Fibroblast of skin of left quadriceps (primary cell): Measurements from ENCODE around the gene IFITM2.
"Not testable (repeated sequence)": the region's sequence is repeated elsewhere in the genome, so short reads cannot be mapped to it uniquely, and the experiment has no call there.

Experiments used
- DNase-seq, 2 experiments: peaks; one replicate each; pipeline ENCODE4 v3.0.0-alpha.2; 2013; ENCODE audit warnings: low read depth in 2 of 2

Gene IFITM2

DNA sequence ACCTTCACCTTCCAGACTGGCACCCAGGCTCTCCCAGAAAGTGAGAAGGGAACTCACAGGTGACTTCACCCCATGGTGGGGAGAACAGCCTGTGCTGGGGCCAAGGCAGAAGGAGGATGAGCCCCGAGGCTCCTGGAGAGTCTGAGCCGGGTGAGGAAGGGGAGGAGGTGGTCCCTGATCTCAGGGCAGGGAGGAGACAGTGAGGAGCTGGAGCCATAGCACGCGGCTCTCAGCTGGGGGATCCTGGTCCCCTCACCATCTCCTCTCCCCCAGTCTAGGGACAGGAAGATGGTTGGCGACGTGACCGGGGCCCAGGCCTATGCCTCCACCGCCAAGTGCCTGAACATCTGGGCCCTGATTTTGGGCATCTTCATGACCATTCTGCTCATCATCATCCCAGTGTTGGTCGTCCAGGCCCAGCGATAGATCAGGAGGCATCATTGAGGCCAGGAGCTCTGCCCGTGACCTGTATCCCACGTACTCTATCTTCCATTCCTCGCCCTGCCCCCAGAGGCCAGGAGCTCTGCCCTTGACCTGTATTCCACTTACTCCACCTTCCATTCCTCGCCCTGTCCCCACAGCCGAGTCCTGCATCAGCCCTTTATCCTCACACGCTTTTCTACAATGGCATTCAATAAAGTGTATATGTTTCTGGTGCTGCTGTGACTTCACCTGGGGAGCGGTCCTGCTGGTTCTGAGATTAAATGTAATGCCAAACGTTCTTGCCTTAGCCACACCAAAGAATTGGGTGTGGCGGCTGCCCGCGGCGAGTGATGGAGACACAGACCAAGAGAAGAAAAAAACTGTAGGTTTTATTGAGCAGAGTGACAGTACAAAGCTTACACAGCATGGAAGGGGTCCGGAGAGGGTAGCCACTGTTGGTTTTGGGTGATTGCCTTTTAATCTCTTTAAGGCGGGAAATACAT lies 1.4 kb downstream of the IFITM2 start:
- DNase-seq: not testable (repeated sequence)

DNA sequence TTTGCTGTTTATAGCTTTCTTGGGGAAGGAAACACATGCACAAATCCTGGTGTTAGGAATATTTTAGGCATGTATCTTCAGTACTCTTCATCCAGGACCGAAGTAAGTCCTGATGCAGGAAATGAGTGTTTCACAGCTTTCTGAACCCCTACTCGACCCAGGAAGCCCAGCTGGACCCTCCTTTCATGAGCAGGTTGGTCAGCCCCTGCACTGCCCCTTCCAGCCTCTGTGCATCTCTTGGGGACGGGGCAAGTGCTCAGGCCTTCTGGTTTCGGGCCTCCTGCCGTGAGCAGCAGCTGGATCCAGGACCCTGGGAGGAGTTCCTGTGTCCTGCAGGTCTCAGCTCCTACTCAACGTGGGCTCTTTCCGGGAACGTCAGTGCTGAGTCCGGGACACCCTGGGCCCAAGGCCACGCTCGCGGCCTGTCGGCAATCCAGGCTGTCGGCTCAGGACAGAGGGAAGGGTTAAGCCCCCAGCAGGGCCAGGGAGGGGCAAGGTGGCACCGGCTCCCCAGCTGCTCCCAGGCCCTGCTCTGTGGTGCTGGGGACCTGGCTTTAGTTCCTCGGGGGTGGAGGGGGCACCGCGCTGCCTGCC lies 2.5 kb downstream of the IFITM2 start:
- DNase-seq: not testable (repeated sequence)

DNA sequence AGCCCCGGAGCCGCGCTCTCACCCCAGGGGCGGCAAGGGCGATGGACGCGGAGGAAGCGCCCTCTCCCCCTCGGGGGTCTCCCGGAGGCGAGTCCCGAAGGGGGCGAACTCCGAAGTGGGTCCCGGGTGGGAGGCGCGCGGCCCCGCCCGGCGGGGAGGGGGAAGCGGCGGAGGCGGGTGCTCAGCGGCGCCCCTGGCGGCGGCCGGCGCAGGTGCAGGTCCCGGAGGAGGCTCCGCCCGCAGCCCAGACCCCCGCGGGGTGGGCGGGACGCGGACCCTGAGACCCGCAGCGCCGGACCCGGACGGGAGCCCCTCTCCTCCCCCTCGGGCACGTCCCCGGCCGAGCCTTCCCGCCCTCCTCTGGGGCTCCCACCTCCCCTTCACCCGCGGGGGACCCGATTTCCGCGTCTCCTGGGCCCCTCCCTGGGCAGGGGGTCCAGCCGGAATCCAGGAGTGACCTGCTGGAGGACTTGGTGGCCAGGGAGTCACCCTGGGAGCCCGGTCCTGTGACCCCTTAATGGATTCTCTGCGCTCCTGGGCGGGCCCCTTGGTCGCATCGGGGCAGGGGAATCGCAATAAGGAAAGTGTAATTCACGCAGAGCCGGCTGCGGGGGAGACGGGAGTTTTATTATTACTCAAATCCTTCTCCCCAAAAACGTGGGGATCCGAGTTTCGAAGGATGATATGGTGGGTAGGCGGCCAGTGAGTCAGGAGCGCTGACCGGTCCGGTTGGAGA lies 3.6 kb downstream of the IFITM2 start:
- DNase-seq: not testable (repeated sequence)

DNA sequence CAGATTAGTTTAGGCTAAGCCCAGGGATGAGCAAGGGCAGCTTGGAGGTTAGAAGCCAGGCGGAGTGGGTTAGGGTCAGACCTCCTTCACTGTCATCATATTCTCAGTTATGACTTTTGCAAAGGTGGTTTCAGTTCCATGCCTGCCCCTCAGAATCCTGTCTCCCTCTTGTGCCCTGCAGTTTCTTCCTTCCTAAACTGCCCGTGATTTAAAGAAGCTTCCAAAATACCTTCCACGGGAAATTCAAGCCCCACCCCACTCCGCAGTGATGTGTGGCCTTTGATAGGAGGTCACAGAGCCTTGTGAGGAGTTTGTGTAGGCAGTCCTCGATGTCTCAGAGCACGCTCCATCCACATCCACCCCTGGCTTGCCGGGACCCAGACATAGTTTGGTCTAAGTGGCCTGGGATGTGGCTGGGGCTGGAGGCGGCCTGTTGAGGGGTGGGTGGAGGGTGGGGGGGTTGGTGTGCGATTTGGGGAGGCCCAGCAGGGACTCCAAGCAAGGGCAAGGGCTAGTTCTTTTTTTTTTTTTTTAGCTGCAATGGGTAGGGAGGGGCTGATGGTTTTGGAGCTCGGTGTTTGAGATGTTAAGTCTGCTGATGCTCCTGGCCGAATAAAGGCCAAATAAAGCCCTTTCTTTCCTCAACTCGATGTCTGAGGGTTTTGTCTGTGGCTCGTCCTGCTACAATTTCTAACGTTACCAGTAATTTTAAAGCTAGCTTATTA lies 4.6 kb downstream of the IFITM2 start:
- DNase-seq: no peak

DNA sequence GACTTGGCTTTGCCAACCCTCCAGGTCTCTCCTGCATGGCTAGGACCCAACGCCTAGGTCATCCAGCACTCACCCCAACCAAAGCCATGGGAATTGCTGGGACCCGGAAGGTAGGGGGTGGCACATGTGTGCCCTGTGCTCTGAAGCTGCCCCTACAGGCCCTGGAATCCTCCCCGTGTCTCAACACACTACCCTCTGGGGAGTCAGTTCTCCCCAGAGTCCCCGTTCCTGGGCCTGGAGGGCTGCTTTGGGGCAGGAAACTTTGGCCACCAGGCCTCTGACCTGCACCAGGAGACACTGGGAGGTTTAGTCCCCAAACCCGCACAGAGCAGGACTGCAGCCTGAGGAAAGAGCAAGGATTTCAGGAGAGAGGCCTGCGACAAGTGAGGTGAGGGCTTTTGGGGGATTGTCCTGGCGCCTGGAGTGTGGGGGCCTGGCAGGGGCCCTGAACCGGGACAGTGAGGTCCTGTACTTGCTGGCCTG lies 5.7 kb downstream of the IFITM2 start:
- DNase-seq: no peak

DNA sequence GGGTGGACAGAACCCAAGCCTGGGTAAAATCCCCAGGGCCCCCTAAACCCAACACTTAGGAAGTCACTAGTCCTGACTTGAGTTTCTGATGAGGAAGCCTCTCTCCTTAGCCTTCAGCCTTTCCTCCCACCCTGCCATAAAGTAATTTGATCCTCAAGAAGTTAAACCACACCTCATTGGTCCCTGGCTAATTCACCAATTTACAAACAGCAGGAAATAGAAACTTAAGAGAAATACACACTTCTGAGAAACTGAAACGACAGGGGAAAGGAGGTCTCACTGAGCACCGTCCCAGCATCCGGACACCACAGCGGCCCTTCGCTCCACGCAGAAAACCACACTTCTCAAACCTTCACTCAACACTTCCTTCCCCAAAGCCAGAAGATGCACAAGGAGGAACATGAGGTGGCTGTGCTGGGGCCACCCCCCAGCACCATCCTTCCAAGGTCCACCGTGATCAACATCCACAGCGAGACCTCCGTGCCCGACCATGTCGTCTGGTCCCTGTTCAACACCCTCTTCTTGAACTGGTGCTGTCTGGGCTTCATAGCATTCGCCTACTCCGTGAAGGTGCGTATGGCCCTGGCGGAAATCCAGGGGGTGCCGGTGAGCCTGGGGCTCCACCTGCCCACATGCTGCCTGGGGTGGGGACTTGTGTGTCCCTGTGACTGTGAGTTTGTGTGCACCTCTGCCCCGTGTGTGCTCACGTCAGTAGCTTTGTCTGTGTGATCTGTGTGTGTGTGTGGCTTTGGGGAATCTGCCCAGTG lies 6.4 kb downstream of the IFITM2 start, which contains the start of gene IFITM1:
IFITM1 (plus strand) TSS at position 254 of the 767 bp plus-strand sequence; CDS start at position 385, 131 bp downstream.
- peak; percentile 52 to 55 for DNase-seq

DNA sequence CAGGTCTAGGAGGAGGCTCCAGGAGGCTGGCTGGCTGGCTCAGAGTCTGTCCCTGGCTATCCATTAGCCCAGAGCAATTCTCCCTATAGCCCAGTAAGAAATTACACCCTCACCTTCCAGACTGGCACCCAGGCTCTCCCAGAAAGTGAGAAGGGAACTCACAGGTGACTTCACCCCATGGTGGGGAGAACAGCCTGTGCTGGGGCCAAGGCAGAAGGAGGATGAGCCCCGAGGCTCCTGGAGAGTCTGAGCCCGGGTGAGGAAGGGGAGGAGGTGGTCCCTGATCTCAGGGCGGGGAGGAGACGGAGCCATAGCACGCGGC lies 6.9 kb downstream of the IFITM2 start:
- DNase-seq: not testable (repeated sequence)

DNA sequence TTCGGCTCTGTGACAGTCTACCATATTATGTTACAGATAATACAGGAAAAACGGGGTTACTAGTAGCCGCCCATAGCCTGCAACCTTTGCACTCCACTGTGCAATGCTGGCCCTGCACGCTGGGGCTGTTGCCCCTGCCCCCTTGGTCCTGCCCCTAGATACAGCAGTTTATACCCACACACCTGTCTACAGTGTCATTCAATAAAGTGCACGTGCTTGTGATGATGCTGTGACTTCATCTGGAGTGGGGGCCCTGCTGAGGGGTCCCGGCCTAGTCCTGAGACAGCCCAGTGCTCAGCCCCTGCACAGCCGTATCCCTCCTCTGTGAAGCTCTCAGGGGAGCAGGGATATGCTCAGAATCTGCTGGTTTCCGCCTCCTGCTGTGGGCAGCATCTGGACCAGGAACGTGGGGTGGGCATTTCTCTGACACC lies 7.5 kb downstream of the IFITM2 start:
- no peak for DNase-seq

DNA sequence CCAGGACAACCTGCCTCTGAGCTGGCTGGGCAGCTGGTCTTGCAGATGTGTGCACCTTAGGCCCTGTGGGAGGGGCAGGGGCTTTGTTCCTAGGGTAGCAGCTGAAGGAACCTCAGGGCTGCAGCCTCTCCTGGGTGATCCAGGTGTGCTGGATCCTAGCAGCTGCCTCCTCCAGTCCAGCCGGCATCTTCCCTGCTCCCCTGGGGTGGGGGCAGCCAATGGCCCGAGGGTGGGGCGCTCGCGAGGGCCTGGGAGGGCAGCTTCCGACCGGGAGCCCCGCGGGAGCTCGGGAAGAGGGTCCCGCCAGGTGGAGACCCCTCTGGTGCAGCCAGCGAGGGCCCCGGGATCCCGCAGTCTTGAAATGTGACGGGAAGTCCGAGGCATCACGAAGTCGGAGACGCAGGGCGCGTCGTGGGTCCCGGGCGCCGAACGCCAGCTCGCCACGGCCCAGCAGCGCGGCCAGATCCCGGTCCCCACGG lies 7.9 kb downstream of the IFITM2 start:
- DNase-seq: no peak

DNA sequence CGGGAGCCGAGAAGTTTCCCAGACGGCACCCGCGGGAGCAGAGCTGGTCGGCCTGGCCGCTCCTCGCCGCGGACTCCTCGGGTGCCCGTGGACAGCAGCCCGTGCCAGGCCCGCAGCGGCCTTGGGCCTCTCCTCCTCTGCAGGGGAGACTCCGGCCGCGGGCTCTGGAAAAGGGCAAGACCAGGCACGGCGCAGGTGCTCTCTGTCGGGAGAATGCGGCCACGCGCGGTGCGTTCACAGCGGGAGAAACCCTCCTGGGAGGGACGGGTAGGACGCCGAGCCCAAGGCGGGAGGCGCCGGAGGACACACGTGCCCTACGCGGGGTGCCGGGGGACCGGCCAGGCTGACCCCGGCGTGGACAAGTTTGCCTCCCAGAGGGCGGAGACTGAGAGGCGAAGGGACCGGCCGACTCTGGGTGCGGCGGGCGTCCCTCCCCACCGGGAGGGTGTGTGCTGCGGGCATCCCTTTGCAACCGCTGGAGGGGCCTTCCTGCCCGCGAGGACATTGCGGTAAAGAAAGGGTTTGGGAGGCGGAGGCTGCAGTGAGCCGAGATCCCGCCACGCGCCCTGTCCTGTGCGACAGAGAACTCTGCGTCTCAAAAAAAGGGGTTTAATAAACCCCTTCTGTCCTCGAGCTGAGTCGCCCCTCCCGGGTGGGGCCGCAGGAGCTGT lies 8.6 kb downstream of the IFITM2 start:
- no peak for DNase-seq

DNA sequence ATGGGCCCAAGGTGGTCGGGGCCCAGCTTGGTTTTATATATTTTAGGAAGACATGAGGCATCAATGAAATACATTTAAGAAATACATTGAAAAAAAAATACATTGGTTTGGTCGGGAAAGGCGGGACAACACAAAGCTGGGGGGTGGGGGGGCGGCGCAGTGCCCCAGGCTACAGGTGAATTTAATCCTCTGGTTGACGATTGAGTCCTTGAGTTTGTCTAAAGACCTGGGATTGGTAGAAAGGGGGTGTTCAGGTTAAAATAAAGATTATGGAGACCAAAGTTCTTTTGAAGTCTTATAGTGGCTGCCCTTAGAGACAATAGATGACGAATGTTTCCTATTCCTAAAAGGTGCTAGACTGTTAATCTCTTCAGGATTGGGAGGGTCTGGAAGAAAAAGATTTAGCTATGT lies 9.3 kb downstream of the IFITM2 start:
- no peak for DNase-seq

DNA sequence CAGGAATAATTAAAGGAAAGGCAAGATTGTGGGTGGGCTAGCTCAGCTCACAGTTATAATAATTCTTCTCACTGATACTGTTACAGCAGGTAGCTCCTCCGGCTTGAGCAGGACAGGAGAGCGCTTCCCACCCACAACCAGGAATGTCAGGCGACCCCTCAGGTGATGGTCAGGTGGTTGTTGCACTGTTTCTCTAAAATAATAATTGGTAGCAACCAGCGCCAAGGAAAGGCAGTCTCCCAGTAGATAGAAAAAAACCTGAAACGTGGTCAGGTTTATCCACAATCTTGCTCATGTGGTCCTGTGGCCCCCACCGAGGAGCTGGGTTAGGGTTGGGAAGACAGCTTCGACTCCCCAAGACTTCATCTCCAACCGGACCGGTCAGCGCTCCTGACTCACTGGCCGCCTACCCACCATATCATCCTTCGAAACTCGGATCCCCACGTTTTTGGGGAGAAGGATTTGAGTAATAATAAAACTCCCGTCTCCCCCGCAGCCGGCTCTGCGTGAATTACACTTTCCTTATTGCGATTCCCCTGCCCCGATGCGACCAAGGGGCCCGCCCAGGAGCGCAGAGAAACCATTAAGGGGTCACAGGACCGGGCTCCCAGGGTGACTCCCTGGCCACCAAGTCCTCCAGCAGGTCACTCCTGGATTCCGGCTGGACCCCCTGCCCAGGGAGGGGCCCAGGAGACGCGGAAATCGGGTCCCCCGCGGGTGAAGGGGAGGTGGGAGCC lies 10.2 kb downstream of the IFITM2 start:
- not testable (repeated sequence) for DNase-seq

DNA sequence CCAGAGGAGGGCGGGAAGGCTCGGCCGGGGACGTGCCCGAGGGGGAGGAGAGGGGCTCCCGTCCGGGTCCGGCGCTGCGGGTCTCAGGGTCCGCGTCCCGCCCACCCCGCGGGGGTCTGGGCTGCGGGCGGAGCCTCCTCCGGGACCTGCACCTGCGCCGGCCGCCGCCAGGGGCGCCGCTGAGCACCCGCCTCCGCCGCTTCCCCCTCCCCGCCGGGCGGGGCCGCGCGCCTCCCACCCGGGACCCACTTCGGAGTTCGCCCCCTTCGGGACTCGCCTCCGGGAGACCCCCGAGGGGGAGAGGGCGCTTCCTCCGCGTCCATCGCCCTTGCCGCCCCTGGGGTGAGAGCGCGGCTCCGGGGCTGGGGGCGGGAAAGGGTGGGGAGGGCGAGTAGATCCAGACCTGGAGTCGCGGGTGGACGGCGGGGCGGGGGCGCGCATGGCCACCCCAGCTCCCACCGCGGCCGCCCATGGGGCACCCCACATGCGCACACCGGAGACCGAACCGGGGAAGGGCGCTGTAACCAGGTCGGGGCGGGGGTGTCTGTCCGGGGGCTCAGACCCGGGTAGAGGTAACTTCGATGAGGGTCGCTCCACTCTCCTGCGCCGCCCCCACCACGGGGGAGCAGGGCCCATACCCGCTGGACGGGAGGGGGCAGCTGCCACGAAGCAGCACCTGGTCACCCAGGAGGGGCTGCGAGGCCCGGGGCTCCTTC lies 10.9 kb downstream of the IFITM2 start:
- not testable (repeated sequence) for DNase-seq

DNA sequence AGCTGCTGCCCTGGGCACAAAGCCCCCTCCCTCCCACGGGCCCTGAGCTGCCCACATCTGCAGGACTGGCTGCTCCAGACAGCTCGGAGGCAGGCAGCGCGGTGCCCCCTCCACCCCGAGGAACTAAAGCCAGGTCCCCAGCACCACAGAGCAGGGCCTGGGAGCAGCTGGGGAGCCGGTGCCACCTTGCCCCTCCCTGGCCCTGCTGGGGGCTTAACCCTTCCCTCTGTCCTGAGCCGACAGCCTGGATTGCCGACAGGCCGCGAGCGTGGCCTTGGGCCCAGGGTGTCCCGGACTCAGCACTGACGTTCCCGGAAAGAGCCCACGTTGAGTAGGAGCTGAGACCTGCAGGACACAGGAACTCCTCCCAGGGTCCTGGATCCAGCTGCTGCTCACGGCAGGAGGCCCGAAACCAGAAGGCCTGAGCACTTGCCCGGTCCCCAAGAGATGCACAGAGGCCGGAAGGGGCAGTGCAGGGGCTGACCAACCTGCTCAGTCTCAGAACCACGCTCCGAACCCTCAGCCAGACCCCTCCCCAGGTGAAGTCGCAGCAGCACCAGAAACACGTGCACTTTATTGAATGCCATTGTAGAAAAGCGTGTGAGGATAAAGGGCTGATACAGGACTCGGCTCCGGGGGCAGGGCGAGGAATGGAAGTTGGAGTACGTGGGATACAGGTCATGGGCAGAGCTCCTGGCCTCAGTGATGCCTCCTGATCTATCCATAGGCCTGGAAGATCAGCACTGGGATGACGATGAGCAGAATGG lies 11.7 kb downstream of the IFITM2 start:
- not testable (repeated sequence) for DNase-seq

DNA sequence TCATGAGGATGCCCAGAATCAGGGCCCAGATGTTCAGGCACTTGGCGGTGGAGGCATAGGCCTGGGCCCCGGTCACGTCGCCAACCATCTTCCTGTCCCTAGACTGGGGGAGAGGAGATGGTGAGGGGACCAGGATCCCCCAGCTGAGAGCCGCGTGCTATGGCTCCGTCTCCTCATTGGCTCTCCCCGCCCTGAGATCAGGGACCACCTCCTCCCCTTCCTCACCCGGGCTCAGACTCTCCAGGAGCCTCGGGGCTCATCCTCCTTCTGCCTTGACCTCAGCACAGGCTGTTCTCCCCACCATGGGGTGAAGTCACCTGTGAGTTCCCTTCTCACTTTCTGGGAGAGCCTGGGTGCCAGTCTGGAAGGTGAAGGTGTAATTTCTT lies 12.3 kb downstream of the IFITM2 start:
- not testable (repeated sequence) for DNase-seq

DNA sequence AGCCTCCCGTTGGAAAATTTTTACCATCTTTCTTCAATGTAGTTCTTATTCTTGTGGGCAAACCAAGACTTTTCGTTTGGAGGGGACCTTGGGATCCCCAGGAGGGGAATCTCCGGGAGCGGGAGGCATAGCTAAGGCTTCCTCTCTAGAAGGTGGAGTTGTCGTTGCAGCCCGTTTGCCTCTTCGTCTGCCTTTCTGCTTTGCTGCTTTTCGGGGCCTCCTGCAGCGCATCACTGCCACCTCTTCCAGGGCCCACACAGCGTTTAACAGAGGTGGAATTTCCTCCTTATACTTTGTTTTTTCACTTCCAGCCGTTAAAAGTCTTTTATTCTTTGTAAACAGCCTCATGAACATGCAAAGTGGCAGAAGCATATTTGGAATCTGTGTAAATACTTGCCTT lies 16.5 kb downstream of the IFITM2 start:
- DNase-seq: no peak

DNA sequence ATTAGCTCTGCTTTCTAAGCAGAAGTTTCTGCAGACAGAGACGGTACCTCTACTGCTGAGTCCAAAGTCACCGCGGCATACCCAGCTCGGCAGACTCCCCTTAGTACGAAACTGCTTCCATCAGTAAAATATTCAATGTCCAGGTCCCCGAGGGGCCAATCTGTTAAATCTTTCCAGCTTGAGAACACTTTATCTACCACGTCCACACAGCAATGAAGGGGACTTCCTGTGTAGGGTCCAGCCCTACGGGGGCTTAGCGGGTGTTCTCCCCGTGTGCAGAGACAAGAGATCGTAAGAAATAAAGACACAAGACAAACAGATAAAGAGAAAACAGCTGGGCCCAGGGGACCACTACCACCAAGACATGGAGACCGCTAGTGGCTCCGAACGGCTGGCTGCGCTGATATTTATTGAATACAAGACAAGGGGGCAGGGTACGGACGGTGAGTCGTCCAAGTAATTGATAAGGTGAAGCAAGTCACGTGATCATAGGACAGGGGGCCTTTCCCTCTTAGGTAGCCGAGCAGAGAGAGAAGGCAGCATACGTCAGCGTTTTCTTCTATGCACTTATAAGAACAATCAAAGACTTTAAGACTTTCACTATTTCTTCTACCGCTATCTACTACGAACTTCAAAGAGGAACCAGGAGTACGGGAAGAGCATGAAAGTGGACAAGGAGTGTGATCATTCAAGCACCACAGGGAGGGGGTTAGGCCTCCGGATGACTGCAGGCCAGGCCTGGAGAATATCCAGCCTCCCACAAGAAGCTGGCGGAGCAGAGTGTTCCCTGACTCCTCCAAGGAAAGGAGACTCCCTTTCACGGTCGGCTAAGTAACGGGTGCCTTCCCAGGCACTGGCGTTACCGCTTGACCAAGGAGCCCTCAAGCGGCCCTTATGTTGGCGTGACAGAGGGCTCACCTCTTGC lies 17.2 kb downstream of the IFITM2 start:
- not testable (repeated sequence) for DNase-seq
